ENCODE measurements around the gene ATXN10.
A peak's percentile ranks its signal among the peaks of the same experiment; 100 is the strongest.

The ATXN10 gene

GRCh38 chr22:45777046-45777851, 105.6 kb downstream of the ATXN10 start:
- DNase-seq (ENCODE audit: extremely low read depth, low read depth) = peak; percentile 35
- no peak overlapping the region for H3K4me3 ChIP-seq (replicated peaks; ENCODE audit: low read depth, low read length)
- no peak for TF ChIP-seq CTCF (IDR thresholded peaks at IDR 0.05; ENCODE audit: low read depth, low read length, missing control alignments)

GRCh38 chr22:45777852-45778375, 106.3 kb downstream of the ATXN10 start:
- no peak overlapping the region for H3K4me3 ChIP-seq (replicated peaks; ENCODE audit: low read depth, low read length)
- TF ChIP-seq CTCF (IDR thresholded peaks at IDR 0.05; ENCODE audit: low read depth, low read length, missing control alignments) = no peak
- DNase-seq (ENCODE audit: extremely low read depth, low read depth) = no peak

GRCh38 chr22:45781459-45781858, 109.8 kb downstream of the ATXN10 start:
- no peak for DNase-seq (ENCODE audit: extremely low read depth, low read depth)
- no peak for TF ChIP-seq CTCF (IDR thresholded peaks at IDR 0.05; ENCODE audit: low read depth, low read length, missing control alignments)
- no peak overlapping the region for H3K4me3 ChIP-seq (replicated peaks; ENCODE audit: low read depth, low read length)

- TF ChIP-seq CTCF (IDR thresholded peaks at IDR 0.05; ENCODE audit: low read depth, low read length, missing control alignments) = no peak
- DNase-seq (ENCODE audit: extremely low read depth, low read depth) = no peak
- H3K4me3 ChIP-seq (replicated peaks; ENCODE audit: low read depth, low read length) = no peak overlapping the region
Measured at GRCh38 chr22:45781966-45782365, 110.3 kb downstream of the ATXN10 start.

- H3K4me3 ChIP-seq (replicated peaks; ENCODE audit: low read depth, low read length) = no peak overlapping the region
- DNase-seq (ENCODE audit: extremely low read depth, low read depth) = no peak
- TF ChIP-seq CTCF (IDR thresholded peaks at IDR 0.05; ENCODE audit: low read depth, low read length, missing control alignments) = no peak
Measured at GRCh38 chr22:45783021-45783420, 111.4 kb downstream of the ATXN10 start.

- TF ChIP-seq CTCF (IDR thresholded peaks at IDR 0.05; ENCODE audit: low read depth, low read length, missing control alignments) = no peak
- no peak overlapping the region for H3K4me3 ChIP-seq (replicated peaks; ENCODE audit: low read depth, low read length)
- DNase-seq (ENCODE audit: extremely low read depth, low read depth) = no peak
Measured at GRCh38 chr22:45783690-45784089, 112.1 kb downstream of the ATXN10 start.
